ENCODE data around the gene OGFOD3.

GRCh38 chr17:82450357-82451106 is 32.1 kb upstream of the OGFOD3 start, which contains the start of gene CYBC1:
- TF ChIP-seq, protein P1, sequence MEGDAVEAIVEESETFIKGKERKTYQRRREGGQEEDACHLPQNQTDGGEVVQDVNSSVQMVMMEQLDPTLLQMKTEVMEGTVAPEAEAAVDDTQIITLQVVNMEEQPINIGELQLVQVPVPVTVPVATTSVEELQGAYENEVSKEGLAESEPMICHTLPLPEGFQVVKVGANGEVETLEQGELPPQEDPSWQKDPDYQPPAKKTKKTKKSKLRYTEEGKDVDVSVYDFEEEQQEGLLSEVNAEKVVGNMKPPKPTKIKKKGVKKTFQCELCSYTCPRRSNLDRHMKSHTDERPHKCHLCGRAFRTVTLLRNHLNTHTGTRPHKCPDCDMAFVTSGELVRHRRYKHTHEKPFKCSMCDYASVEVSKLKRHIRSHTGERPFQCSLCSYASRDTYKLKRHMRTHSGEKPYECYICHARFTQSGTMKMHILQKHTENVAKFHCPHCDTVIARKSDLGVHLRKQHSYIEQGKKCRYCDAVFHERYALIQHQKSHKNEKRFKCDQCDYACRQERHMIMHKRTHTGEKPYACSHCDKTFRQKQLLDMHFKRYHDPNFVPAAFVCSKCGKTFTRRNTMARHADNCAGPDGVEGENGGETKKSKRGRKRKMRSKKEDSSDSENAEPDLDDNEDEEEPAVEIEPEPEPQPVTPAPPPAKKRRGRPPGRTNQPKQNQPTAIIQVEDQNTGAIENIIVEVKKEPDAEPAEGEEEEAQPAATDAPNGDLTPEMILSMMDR (conservative IDR thresholded peaks at IDR 0.05; ENCODE audit: low read depth in 2 of 2), result no peak
- TF ChIP-seq POLR2AphosphoS5 (IDR thresholded peaks at IDR 0.05; ENCODE audit: low read depth) (peak; percentile 81), NANOG (IDR thresholded peaks at IDR 0.05; ENCODE audit: borderline replicate concordance) (no peak), ZNF114 (CRISPR knock-in tag; IDR thresholded peaks at IDR 0.05) (no peak), EZH2 (IDR thresholded peaks at IDR 0.05; ENCODE audit: low read depth, unreplicated experiment) (no peak), CREB1 (CRISPR knock-in tag; IDR thresholded peaks at IDR 0.05; ENCODE audit: low read depth) (no peak), JUNB (IDR thresholded peaks at IDR 0.05; ENCODE audit: unreplicated experiment) (no peak), EZH2phosphoT487 (IDR thresholded peaks at IDR 0.05; ENCODE audit: unreplicated experiment) (no peak), STAT1 (IDR thresholded peaks at IDR 0.05; ENCODE audit: unreplicated experiment) (no peak), ZNF331 (CRISPR knock-in tag; IDR thresholded peaks at IDR 0.05; ENCODE audit: low read depth) (no peak), ZNF462 (CRISPR knock-in tag; IDR thresholded peaks at IDR 0.05) (no peak)
- TF ChIP-seq, protein P2, sequence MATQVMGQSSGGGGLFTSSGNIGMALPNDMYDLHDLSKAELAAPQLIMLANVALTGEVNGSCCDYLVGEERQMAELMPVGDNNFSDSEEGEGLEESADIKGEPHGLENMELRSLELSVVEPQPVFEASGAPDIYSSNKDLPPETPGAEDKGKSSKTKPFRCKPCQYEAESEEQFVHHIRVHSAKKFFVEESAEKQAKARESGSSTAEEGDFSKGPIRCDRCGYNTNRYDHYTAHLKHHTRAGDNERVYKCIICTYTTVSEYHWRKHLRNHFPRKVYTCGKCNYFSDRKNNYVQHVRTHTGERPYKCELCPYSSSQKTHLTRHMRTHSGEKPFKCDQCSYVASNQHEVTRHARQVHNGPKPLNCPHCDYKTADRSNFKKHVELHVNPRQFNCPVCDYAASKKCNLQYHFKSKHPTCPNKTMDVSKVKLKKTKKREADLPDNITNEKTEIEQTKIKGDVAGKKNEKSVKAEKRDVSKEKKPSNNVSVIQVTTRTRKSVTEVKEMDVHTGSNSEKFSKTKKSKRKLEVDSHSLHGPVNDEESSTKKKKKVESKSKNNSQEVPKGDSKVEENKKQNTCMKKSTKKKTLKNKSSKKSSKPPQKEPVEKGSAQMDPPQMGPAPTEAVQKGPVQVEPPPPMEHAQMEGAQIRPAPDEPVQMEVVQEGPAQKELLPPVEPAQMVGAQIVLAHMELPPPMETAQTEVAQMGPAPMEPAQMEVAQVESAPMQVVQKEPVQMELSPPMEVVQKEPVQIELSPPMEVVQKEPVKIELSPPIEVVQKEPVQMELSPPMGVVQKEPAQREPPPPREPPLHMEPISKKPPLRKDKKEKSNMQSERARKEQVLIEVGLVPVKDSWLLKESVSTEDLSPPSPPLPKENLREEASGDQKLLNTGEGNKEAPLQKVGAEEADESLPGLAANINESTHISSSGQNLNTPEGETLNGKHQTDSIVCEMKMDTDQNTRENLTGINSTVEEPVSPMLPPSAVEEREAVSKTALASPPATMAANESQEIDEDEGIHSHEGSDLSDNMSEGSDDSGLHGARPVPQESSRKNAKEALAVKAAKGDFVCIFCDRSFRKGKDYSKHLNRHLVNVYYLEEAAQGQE (IDR thresholded peaks at IDR 0.05; ENCODE audit: unreplicated experiment), result no peak
- TF ChIP-seq, protein P3, sequence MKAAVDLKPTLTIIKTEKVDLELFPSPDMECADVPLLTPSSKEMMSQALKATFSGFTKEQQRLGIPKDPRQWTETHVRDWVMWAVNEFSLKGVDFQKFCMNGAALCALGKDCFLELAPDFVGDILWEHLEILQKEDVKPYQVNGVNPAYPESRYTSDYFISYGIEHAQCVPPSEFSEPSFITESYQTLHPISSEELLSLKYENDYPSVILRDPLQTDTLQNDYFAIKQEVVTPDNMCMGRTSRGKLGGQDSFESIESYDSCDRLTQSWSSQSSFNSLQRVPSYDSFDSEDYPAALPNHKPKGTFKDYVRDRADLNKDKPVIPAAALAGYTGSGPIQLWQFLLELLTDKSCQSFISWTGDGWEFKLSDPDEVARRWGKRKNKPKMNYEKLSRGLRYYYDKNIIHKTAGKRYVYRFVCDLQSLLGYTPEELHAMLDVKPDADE (IDR thresholded peaks at IDR 0.05), result peak; percentile 39; the same call in 1 of the 2 replicates
